NB4 (cell line): ENCODE data around the gene EML3.

Experiments used
- MYC ChIP-seq: IDR thresholded peaks from 2 replicates; pipeline ENCODE4 v1.6.1; 2011; ENCODE audit warnings: low read depth, low read length
- POLR2A ChIP-seq: IDR thresholded peaks from 2 replicates; pipeline ENCODE4 v1.6.1; 2011; ENCODE audit warnings: mild to moderate bottlenecking; ENCODE audit not compliant: insufficient read length; ENCODE audit errors: extremely low read depth
- TF ChIP-seq, protein P1 (sequence below): IDR thresholded peaks from one replicate; pipeline ENCODE4 v1.5.1; 2012; ENCODE audit warnings: low read depth, low read length
- TF ChIP-seq, protein P2 (sequence below): IDR thresholded peaks from 2 replicates; pipeline ENCODE4 v1.6.1; 2011; ENCODE audit warnings: low read depth, low read length

GRCh38 chr11:62610403-62610802 is 2.2 kb downstream of the EML3 start:
- TF ChIP-seq, protein P1, sequence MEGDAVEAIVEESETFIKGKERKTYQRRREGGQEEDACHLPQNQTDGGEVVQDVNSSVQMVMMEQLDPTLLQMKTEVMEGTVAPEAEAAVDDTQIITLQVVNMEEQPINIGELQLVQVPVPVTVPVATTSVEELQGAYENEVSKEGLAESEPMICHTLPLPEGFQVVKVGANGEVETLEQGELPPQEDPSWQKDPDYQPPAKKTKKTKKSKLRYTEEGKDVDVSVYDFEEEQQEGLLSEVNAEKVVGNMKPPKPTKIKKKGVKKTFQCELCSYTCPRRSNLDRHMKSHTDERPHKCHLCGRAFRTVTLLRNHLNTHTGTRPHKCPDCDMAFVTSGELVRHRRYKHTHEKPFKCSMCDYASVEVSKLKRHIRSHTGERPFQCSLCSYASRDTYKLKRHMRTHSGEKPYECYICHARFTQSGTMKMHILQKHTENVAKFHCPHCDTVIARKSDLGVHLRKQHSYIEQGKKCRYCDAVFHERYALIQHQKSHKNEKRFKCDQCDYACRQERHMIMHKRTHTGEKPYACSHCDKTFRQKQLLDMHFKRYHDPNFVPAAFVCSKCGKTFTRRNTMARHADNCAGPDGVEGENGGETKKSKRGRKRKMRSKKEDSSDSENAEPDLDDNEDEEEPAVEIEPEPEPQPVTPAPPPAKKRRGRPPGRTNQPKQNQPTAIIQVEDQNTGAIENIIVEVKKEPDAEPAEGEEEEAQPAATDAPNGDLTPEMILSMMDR, result no peak
- TF ChIP-seq POLR2A (no peak), MYC (no peak)
- TF ChIP-seq, protein P2, sequence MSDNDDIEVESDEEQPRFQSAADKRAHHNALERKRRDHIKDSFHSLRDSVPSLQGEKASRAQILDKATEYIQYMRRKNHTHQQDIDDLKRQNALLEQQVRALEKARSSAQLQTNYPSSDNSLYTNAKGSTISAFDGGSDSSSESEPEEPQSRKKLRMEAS, result no peak
